ENCODE measurements around the gene FAM13A.

- TF ChIP-seq CTCF (IDR thresholded peaks at IDR 0.05; ENCODE audit: low read depth, low read length) (no peak), POLR2A (IDR thresholded peaks at IDR 0.05; ENCODE audit: extremely low read depth, insufficient read length) (no peak), MYC (IDR thresholded peaks at IDR 0.05; ENCODE audit: low read depth, low read length) (no peak)
- TF ChIP-seq, protein P1, sequence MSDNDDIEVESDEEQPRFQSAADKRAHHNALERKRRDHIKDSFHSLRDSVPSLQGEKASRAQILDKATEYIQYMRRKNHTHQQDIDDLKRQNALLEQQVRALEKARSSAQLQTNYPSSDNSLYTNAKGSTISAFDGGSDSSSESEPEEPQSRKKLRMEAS (IDR thresholded peaks at IDR 0.05; ENCODE audit: low read depth, low read length): no peak
Measured at GRCh38 chr4:89008166-89008565, 48.8 kb downstream of the FAM13A start.
